Tibial nerve (tissue), 4 donors: Measurements from ENCODE around the gene PKD2. TPM values are rescaled to one million over a fixed set of nuclear protein-coding genes. Genes with fewer than 3 reads are reported as not detected.

Source experiments
- DNase-seq, 2 donors: peaks; one replicate each; pipeline ENCODE4 v3.0.0-alpha.2; 2019; ENCODE audit warnings: low spot score in 2 of 2
- H3K27ac ChIP-seq, 4 donors: fragments of 200-600 bp; sonication (generic) in 3 of 4; one replicate each; pipeline ENCODE4 v1.5.1; 2017 to 2019; ENCODE audit warnings: mild to moderate bottlenecking in 1 of 4
- H3K27me3 ChIP-seq, 2 donors: fragments of 200-600 bp; sonication (generic) in 1 of 2; one replicate each; pipeline versions ENCODE4 v1.5.1 to v1.6.0; 2017 to 2019
- H3K36me3 ChIP-seq, 3 donors: fragments of 200-600 bp; sonication (generic); one replicate each; pipeline ENCODE4 v1.5.1; 2018 to 2019
- H3K4me1 ChIP-seq, 4 donors: fragments of 200-600 bp; sonication (generic) in 3 of 4; one replicate each; pipeline ENCODE4 v1.5.1; 2017 to 2019
- H3K4me3 ChIP-seq, 4 donors: fragments of 200-600 bp; sonication (generic) in 3 of 4; one replicate each; pipeline ENCODE4 v1.5.1; 2017 to 2019; ENCODE audit warnings: mild to moderate bottlenecking in 1 of 4, moderate library complexity in 1 of 4
- H3K9me3 ChIP-seq, 4 donors: fragments of 200-600 bp; sonication (generic) in 3 of 4; one replicate each; pipeline ENCODE4 v1.5.1; 2017 to 2019
- EP300 ChIP-seq, 2 donors: sonication (generic); formaldehyde crosslinking; IDR thresholded peaks; one replicate each; pipeline ENCODE4 v1.6.1; 2017; ENCODE audit warnings: antibody characterized with exemption in 2 of 2, mild to moderate bottlenecking in 1 of 2
- POLR2A ChIP-seq, 2 donors: fragments of 450-650 bp; IDR thresholded peaks; one replicate each; pipeline ENCODE4 v1.6.1; 2017; ENCODE audit warnings: antibody characterized with exemption in 2 of 2, mild to moderate bottlenecking in 2 of 2, moderate library complexity in 2 of 2
- WGBS, 2 donors: methylation state at CpG; one replicate each; pipeline ENCODE4 v1.1.5; 2018; 5-methylcytosine and 5-hydroxymethylcytosine counted together
- total RNA-seq, 4 donors: library from RNA; depleted of rRNA; stranded (reverse); fragments of >200 nt; gene quantifications; one replicate each; pipeline ENCODE4 v1.1.0, GENCODE V29; 2016
- TF ChIP-seq, protein P1 (sequence below), 5 experiments: fragments of 200-600 bp in 3 of 5; fragments of 450-650 bp in 2 of 5; sonication (generic) in 3 of 5; IDR thresholded peaks; one replicate each; pipeline ENCODE4 v1.5.1; 2016 to 2019; ENCODE audit warnings: antibody characterized with exemption in 5 of 5, mild to moderate bottlenecking in 3 of 5, moderate library complexity in 2 of 5

Gene PKD2
- total RNA-seq, 4 donors from 2014 or later = 92.7 to 117 (median 94.7) TPM

DNA sequence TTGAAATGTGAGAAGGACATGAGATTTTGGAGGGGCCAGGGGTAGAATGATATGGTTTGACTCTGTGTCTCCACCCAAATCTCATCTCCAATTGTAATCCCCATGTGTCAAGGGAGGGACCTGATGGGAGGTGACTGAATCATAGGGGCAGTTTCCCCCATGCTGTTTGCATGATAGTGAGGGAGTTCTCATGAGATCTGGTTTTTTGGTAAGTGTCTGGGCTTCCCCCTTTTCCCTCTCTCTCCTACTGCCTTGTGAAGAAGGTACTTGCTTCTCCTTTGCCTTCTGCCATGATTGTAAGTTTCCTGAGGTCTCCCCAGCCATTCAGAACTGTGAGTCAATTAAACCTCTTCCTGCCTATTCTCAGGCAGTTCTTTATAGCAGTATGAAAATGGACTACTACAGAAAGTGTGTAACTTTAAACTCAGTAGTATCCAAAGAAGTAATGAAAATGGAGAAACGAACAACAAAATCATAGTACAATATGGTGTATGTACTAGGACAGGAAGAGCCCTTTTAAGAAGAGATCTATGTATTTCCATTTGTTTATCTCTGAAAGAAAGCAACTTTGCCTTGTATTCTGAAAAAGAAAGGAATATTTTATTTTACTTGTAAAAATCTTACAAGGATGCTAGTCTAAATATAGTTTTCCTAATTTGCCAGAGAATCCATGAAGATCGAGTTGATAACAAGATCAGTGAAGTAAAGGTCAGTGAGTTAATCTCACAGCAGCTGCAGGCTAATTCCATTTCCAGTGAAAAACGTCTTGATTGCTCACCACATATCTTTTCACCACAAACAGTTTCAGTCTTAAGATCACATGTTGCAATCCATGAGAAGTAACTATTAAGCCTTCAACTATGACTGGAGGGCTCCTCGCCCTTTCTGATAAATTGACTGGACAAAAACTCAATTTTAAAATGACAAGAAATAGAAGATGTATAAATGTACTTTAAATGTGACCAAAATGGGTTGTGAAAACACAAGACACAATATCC is 20.5 kb downstream of the PKD2 start:
- Histone ChIP-seq H3K4me1 (peaks cover 0 to 23% (median 8%) of the 10 kb centered on the region in 4 donors), H3K9me3 (peaks cover 0 to 9% (median 3%) of the 10 kb centered on the region in 4 donors), H3K4me3 (no peak overlapping the region), H3K27ac (peak overlapping the region in 3 of 4 donors; percentile 13 to 84 (median 64)), H3K27me3 (no peaks in the 10 kb centered on the region), H3K36me3 (peaks cover 0 to 44% (median 0%) of the 10 kb centered on the region in 3 donors)
- TF ChIP-seq, protein P1, sequence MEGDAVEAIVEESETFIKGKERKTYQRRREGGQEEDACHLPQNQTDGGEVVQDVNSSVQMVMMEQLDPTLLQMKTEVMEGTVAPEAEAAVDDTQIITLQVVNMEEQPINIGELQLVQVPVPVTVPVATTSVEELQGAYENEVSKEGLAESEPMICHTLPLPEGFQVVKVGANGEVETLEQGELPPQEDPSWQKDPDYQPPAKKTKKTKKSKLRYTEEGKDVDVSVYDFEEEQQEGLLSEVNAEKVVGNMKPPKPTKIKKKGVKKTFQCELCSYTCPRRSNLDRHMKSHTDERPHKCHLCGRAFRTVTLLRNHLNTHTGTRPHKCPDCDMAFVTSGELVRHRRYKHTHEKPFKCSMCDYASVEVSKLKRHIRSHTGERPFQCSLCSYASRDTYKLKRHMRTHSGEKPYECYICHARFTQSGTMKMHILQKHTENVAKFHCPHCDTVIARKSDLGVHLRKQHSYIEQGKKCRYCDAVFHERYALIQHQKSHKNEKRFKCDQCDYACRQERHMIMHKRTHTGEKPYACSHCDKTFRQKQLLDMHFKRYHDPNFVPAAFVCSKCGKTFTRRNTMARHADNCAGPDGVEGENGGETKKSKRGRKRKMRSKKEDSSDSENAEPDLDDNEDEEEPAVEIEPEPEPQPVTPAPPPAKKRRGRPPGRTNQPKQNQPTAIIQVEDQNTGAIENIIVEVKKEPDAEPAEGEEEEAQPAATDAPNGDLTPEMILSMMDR (IDR thresholded peaks at IDR 0.05) = no peak
- TF ChIP-seq EP300 (IDR thresholded peaks at IDR 0.05) = peak in 1 of 2 donors; percentile 40
- TF ChIP-seq POLR2A (IDR thresholded peaks at IDR 0.05) = no peak
- 37 to 46% methylated on average over 4 of the region's 4 CpGs for WGBS, 2 donors
- no peak for DNase-seq

DNA sequence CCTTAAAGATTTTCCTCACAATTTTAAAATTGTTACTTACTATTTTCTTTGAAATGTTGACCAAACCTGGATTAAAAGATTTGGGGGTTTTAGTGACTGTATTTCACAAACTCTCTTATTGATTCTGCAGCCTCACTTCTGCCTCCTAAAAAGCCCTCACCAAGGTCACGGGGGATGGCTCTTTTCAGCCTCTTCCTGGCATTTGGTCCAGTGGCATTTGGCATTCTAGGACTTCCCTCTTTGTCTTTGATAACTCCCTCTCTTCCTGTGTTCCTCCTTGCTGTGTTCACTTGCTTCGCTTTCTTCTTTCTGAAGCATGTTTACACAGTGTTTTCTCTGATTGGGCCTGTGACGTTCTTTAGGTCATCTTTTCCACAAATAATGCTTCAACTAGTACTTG is 21.5 kb downstream of the PKD2 start:
- WGBS, 2 donors = 69 to 75% methylated on average over 3 of the region's 3 CpGs
- H3K4me3 ChIP-seq = no peak overlapping the region
- H3K9me3 ChIP-seq = peaks cover 0 to 9% (median 3%) of the 10 kb centered on the region in 4 donors
- no peaks in the 10 kb centered on the region for H3K27me3 ChIP-seq
- TF ChIP-seq EP300 (IDR thresholded peaks at IDR 0.05) = no peak
- no peak for TF ChIP-seq POLR2A (IDR thresholded peaks at IDR 0.05)
- TF ChIP-seq, protein P1 (IDR thresholded peaks at IDR 0.05) = no peak
- H3K4me1 ChIP-seq = peaks cover 0 to 26% (median 8%) of the 10 kb centered on the region in 4 donors
- DNase-seq = no peak
- peak overlapping the region in 3 of 4 donors; percentile 13 to 84 (median 64) for H3K27ac ChIP-seq
- H3K36me3 ChIP-seq = peaks cover 0 to 39% (median 0%) of the 10 kb centered on the region in 3 donors

DNA sequence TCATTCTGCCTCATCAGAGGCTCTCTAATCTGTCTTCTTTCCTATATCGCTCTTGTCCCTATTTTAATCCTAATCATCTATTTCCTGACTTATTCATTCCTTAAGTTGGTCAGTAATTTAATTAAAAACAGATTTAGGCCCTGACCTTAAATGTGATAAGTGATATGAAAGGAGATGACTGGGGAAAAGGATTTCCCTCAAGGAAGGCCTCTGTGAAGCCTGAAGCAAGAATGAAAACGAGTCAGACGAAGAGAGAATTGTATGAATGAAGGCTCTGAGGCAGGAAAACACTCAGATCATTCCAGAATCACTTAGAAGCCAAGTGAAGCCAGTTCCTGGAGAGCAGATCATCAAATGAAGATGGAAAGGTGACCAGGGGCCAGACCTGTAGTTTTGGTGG is 22.1 kb downstream of the PKD2 start:
- Histone ChIP-seq H3K9me3 (peaks cover 0 to 9% (median 3%) of the 10 kb centered on the region in 4 donors), H3K4me3 (no peak overlapping the region), H3K27ac (peak overlapping the region in 3 of 4 donors; percentile 13 to 84 (median 64)), H3K4me1 (peaks cover 0 to 26% (median 8%) of the 10 kb centered on the region in 4 donors), H3K36me3 (peaks cover 0 to 39% (median 0%) of the 10 kb centered on the region in 3 donors), H3K27me3 (no peaks in the 10 kb centered on the region)
- 69 to 75% methylated on average over 3 of the region's 3 CpGs for WGBS, 2 donors
- no peak for DNase-seq
- no peak for TF ChIP-seq EP300 (IDR thresholded peaks at IDR 0.05)
- TF ChIP-seq, protein P1 (IDR thresholded peaks at IDR 0.05) = no peak
- no peak for TF ChIP-seq POLR2A (IDR thresholded peaks at IDR 0.05)

DNA sequence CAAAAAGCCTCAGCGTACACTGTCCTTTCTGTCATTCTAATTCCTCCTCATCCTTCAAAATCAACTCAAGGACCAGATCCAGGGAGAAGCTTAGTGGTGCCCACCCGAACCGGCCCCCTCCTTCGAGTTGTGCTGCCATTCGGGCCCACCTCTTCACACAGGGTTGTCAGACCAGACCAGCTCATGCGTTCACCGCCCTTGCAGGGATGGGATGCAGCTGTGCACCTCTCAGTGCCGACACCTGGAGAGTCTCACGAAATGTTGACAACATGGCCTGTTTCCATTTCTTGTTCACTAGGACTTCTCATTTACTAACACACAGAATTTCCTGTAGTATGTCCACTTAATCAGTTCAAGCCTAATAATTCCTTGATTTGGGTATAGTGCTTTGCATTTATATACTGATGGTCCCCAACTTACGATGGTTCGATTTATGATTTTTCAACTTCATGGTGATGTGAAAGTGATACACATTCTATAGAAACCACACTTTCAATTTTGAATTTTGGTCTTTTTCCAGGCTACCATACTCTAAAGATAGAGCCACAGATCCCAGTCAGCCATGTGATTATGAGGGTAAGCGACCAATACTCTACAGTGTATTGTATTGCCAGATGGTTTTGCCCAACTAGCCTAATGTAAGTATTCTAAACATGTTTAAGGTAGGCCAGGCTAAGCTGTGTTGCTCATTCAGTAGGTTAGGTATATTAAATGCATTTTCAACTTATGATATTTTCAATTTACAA is 23.3 kb downstream of the PKD2 start:
- Histone ChIP-seq H3K36me3 (peaks cover 0 to 39% (median 0%) of the 10 kb centered on the region in 3 donors), H3K27ac (peak overlapping the region in 1 of 4 donors; percentile 45), H3K9me3 (peaks cover 0 to 7% (median 2%) of the 10 kb centered on the region in 4 donors), H3K27me3 (no peaks in the 10 kb centered on the region), H3K4me3 (no peak overlapping the region), H3K4me1 (peaks cover 0 to 26% (median 8%) of the 10 kb centered on the region in 4 donors)
- WGBS, 2 donors = 87 to 91% methylated on average over 12 of the region's 12 CpGs
- no peak for DNase-seq
- TF ChIP-seq, protein P1 (IDR thresholded peaks at IDR 0.05) = no peak
- TF ChIP-seq POLR2A (IDR thresholded peaks at IDR 0.05) (no peak), EP300 (IDR thresholded peaks at IDR 0.05) (no peak)
